Measurements from ENCODE around the gene NUDCD3. TPM values are rescaled to one million over a fixed set of nuclear protein-coding genes. Genes with fewer than 3 reads are reported as not detected.
A peak's percentile ranks its signal among the peaks of the same experiment; 100 is the strongest.

The NUDCD3 gene
- total RNA-seq, 4 donors from 2014 or later: 57.0 to 92.3 (median 75.2) TPM

DNA sequence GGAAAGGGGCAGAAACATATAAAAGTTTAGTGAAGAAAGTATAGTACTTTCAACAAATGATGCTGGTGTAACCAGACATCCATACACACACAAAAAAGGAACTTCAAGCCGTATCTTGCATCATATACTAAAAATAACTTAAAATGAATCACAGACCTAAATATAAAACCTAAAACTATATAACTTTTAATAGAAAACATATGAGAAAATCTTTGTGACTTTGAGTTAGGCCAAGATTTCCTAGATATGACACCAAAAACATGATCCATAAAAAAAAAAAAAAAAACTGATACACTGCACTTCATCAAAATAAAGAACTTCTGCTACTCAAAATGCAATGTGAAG, 40.9 kb downstream of the NUDCD3 start:
- TF ChIP-seq POLR2AphosphoS5 (IDR thresholded peaks at IDR 0.05) (no peak), EP300 (IDR thresholded peaks at IDR 0.05) (no peak), POLR2A (IDR thresholded peaks at IDR 0.05) (no peak)
- TF ChIP-seq, protein P1, sequence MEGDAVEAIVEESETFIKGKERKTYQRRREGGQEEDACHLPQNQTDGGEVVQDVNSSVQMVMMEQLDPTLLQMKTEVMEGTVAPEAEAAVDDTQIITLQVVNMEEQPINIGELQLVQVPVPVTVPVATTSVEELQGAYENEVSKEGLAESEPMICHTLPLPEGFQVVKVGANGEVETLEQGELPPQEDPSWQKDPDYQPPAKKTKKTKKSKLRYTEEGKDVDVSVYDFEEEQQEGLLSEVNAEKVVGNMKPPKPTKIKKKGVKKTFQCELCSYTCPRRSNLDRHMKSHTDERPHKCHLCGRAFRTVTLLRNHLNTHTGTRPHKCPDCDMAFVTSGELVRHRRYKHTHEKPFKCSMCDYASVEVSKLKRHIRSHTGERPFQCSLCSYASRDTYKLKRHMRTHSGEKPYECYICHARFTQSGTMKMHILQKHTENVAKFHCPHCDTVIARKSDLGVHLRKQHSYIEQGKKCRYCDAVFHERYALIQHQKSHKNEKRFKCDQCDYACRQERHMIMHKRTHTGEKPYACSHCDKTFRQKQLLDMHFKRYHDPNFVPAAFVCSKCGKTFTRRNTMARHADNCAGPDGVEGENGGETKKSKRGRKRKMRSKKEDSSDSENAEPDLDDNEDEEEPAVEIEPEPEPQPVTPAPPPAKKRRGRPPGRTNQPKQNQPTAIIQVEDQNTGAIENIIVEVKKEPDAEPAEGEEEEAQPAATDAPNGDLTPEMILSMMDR (IDR thresholded peaks at IDR 0.05): no peak
- Histone ChIP-seq H3K36me3 (peaks cover 0 to 9% of the 10 kb centered on the region in 2 donors), H3K4me3 (no peak overlapping the region), H3K27ac (no peak overlapping the region), H3K9me3 (no peaks in the 10 kb centered on the region), H3K4me1 (peaks cover 14 to 61% (median 16%) of the 10 kb centered on the region in 3 donors), H3K27me3 (no peaks in the 10 kb centered on the region)
- no peak for ATAC-seq
- WGBS, 2 donors (ENCODE audit: low coverage in 1 of 2): 42 to 53% methylated on average over 1 of the region's 1 CpG

DNA sequence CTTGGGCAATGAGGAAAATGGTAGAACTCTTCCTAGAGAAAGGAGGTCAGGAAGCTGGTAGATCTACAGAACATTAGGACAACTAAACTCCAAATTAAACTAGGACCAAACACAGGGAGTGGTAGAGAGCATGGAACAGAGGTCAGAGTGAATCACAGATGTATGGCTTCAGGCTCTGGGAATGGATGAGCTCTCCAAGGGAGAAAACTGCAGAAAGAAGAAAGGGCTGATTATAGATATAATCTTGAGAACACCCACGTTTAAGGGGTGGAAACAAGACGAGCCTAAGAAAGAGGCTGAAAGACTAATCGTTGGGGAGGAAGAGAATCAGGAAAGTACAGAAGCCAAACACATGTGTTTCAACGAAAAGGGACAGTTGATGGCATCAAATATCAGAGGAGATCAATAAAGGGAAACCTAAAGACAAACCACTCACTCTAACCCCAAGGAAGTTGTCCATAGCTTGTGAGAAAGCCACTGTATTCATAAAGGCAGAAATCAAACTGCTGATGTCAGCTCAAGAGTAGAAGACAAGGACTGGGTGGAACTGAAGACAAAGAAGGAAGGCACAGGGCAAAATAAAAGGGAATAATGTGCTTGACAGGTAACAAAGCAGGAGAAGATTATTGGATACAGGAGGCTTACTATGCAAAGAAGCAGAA, 41.4 kb downstream of the NUDCD3 start:
- TF ChIP-seq, protein P1 (IDR thresholded peaks at IDR 0.05): no peak
- no peak for TF ChIP-seq EP300 (IDR thresholded peaks at IDR 0.05)
- TF ChIP-seq POLR2AphosphoS5 (IDR thresholded peaks at IDR 0.05): no peak
- TF ChIP-seq POLR2A (IDR thresholded peaks at IDR 0.05): no peak

DNA sequence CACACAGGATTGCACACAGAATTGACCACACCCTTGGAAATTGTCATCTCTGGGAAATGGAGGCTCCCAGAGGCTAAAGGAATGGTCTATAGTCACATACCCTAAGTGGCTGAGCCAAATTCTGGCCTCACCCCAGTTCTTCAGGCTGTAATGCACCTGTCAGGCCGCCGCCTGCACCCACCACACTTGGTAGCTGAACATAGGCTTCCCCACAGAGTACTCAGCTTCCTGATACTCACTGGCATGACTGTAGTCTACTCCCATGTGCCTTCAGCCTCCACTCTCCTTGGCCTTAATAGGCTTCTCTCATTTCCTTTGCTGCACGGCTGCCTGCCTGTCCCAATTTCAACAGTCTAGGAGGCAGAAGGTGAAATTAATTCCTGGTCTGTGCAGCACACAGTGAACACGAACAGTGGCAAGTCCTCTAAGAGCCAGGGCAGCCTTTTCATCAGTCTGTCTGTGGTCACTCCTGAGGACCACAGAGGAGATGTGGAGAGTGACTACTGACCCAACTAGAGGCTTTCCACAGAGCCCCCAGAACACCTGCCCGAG, 42.5 kb downstream of the NUDCD3 start:
- peak overlapping the region in 2 of 4 donors; percentile 72 to 78 for H3K27ac ChIP-seq
- peaks cover 0 to 9% of the 10 kb centered on the region in 2 donors for H3K36me3 ChIP-seq
- no peaks in the 10 kb centered on the region for H3K27me3 ChIP-seq
- TF ChIP-seq, protein P1 (IDR thresholded peaks at IDR 0.05): no peak
- TF ChIP-seq EP300 (IDR thresholded peaks at IDR 0.05): no peak
- no peak for TF ChIP-seq POLR2A (IDR thresholded peaks at IDR 0.05)
- no peak for ATAC-seq
- 60 to 92% methylated on average over 1 to 4 of the region's 5 CpGs for WGBS, 2 donors (ENCODE audit: low coverage in 1 of 2)
- no peak overlapping the region for H3K4me3 ChIP-seq
- no peaks in the 10 kb centered on the region for H3K9me3 ChIP-seq
- H3K4me1 ChIP-seq: peaks cover 14 to 59% (median 16%) of the 10 kb centered on the region in 3 donors

More for the DNA sequence above, 41.4 kb downstream of the NUDCD3 start:
- no peak for ATAC-seq
- Histone ChIP-seq H3K9me3 (no peaks in the 10 kb centered on the region), H3K27ac (no peak overlapping the region), H3K27me3 (no peaks in the 10 kb centered on the region), H3K36me3 (peaks cover 0 to 9% of the 10 kb centered on the region in 2 donors), H3K4me3 (no peak overlapping the region), H3K4me1 (peaks cover 14 to 66% (median 16%) of the 10 kb centered on the region in 3 donors)
- WGBS, 2 donors (ENCODE audit: low coverage in 1 of 2): 54 to 57% methylated on average over 4 of the region's 4 CpGs

DNA sequence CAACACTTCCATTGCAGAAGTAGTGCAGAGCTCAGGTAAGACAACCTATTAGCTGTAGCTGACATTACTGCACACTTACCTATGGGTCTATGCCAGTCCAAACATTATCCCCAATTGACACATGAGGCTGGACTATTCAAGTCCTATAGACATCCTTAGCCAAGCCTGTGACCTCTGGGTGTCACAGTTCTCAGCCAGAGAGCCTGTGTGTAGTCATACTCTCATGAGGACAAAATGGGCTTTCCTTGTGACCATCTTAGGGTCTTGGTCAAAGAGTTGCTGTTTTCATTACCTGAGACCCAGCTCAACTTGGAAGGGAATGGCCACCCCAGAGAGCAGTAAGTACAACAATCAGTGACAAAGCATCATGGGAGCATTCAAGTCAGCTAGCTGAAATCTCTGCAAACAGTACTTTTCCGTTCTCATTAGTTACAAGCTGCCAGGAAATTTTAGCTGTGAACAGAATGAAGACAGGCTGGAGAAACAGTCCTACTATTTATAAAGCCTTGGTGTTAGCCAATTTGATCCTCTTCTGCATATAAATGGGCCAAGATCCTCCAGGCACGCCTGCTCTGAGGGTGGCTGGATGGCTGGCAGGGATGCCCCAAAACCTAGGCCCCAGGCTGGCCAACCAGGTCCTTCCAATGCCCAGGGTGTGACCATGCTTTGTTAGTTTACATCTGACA, 44.3 kb downstream of the NUDCD3 start:
- 6 to 33% methylated on average over 1 to 2 of the region's 2 CpGs for WGBS, 2 donors (ENCODE audit: low coverage in 1 of 2)
- TF ChIP-seq POLR2AphosphoS5 (IDR thresholded peaks at IDR 0.05) (no peak), POLR2A (IDR thresholded peaks at IDR 0.05) (no peak), EP300 (IDR thresholded peaks at IDR 0.05) (no peak)
- TF ChIP-seq, protein P1 (IDR thresholded peaks at IDR 0.05): no peak
- Histone ChIP-seq H3K4me1 (peaks cover 14 to 68% (median 16%) of the 10 kb centered on the region in 3 donors), H3K4me3 (no peak overlapping the region), H3K27ac (peak overlapping the region; percentile 39 to 78 (median 64)), H3K36me3 (no peaks in the 10 kb centered on the region), H3K27me3 (no peaks in the 10 kb centered on the region), H3K9me3 (no peaks in the 10 kb centered on the region)
- peak; percentile 63 for ATAC-seq

Data from gastroesophageal sphincter (tissue), 4 donors.